ENCODE data around the gene ARL3.

DNA sequence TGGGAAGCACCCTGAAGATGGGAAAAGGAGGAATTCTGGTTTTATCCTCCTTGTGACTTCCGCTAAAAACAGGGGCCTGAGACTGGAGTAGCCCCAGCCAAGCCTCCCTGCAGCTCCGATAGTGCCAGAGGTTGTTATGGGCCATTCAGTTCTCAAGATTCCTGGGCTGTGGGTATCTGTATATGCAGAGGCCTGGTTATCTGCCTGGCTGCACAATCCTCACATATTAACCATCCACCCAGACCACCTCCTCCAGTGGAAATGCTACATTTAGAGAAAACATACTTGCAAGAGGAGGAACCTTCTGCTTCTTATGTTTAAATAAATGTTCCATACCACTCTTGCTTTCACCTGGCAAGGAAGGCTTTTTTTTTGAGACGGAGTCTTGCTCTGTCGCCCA, 34.6 kb downstream of the ARL3 start:
- TF ChIP-seq, protein P1, sequence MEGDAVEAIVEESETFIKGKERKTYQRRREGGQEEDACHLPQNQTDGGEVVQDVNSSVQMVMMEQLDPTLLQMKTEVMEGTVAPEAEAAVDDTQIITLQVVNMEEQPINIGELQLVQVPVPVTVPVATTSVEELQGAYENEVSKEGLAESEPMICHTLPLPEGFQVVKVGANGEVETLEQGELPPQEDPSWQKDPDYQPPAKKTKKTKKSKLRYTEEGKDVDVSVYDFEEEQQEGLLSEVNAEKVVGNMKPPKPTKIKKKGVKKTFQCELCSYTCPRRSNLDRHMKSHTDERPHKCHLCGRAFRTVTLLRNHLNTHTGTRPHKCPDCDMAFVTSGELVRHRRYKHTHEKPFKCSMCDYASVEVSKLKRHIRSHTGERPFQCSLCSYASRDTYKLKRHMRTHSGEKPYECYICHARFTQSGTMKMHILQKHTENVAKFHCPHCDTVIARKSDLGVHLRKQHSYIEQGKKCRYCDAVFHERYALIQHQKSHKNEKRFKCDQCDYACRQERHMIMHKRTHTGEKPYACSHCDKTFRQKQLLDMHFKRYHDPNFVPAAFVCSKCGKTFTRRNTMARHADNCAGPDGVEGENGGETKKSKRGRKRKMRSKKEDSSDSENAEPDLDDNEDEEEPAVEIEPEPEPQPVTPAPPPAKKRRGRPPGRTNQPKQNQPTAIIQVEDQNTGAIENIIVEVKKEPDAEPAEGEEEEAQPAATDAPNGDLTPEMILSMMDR (conservative IDR thresholded peaks at IDR 0.05; ENCODE audit: low read depth in 2 of 2): no peak
- TF ChIP-seq POLR2AphosphoS5 (IDR thresholded peaks at IDR 0.05; ENCODE audit: low read depth) (no peak), EZH2phosphoT487 (IDR thresholded peaks at IDR 0.05; ENCODE audit: unreplicated experiment) (no peak)
